Endodermal cell (in vitro differentiated cells): ENCODE results near the gene PHLDA2. TPM values are rescaled to one million over a fixed set of nuclear protein-coding genes. Genes with fewer than 3 reads are reported as not detected.

Experiments
- DNase-seq: peaks from one replicate; pipeline ENCODE4 v3.0.0-alpha.2; 2017
- H3K27ac ChIP-seq: 2 replicates; pipeline ENCODE4 v1.5.1; 2013; ENCODE audit warnings: mild to moderate bottlenecking, low read depth, low read length, moderate library complexity
- H3K27me3 ChIP-seq: 2 replicates; pipeline ENCODE4 v1.6.1; 2013; ENCODE audit warnings: mild to moderate bottlenecking, low read length, moderate library complexity; ENCODE audit not compliant: insufficient read depth, control insufficient read depth, poor library complexity, severe bottlenecking
- H3K36me3 ChIP-seq: 2 replicates; pipeline ENCODE4 v1.7.0; 2013; ENCODE audit warnings: mild to moderate bottlenecking, low read length, moderate library complexity; ENCODE audit not compliant: control insufficient read depth, insufficient read depth
- H3K4me1 ChIP-seq: one replicate; pipeline ENCODE4 v1.7.0; 2013; ENCODE audit warnings: low read length; ENCODE audit not compliant: control insufficient read depth, insufficient read depth
- H3K4me3 ChIP-seq: 2 replicates; pipeline ENCODE4 v1.5.1; 2013; ENCODE audit warnings: mild to moderate bottlenecking, low read length, moderate library complexity
- H3K9ac ChIP-seq: 2 replicates; pipeline ENCODE4 v1.6.1; 2013; ENCODE audit warnings: mild to moderate bottlenecking, low read length, moderate library complexity; ENCODE audit not compliant: poor library complexity, severe bottlenecking; ENCODE audit errors: extremely low read depth
- H3K9me3 ChIP-seq: 2 replicates; pipeline ENCODE4 v1.6.1; 2013; ENCODE audit warnings: mild to moderate bottlenecking, low read length, moderate library complexity; ENCODE audit not compliant: control insufficient read depth
- H3K27ac Mint-ChIP-seq: 2 replicates; pipeline ENCODE4 v1.8.0; 2020; ENCODE audit warnings: mixed read lengths
- H3K27me3 Mint-ChIP-seq: 2 replicates; pipeline ENCODE4 v1.8.0; 2021; ENCODE audit warnings: mild to moderate bottlenecking, mixed read lengths; ENCODE audit not compliant: insufficient read depth
- H3K36me3 Mint-ChIP-seq: 2 replicates; pipeline ENCODE4 v1.8.0; 2020; ENCODE audit warnings: low read depth, mixed read lengths
- H3K4me1 Mint-ChIP-seq: 2 replicates; pipeline ENCODE4 v1.8.0; 2020; ENCODE audit warnings: mixed read lengths
- H3K4me3 Mint-ChIP-seq: 2 replicates; pipeline ENCODE4 v1.8.0; 2020; ENCODE audit warnings: mild to moderate bottlenecking, moderate library complexity, mixed read lengths
- H3K9me3 Mint-ChIP-seq: 2 replicates; pipeline ENCODE4 v1.8.0; 2020; ENCODE audit warnings: mild to moderate bottlenecking, mixed read lengths
- CTCF ChIP-seq: fragments of 200-600 bp; sonication (generic); conservative IDR thresholded peaks from 2 replicates; pipeline ENCODE4 v1.5.0; 2021; ENCODE audit warnings: antibody characterized with exemption, mild to moderate bottlenecking
- WGBS, 2 experiments: methylation state at CpG; one replicate each; pipeline versions ENCODE4 v1.1.5 to v1.1.7; 2013; ENCODE audit warnings: missing lambda C conversion rate in 2 of 2, mixed read lengths in 1 of 2; ENCODE audit not compliant: insufficient coverage in 1 of 2, insufficient read length in 1 of 2; 5-methylcytosine and 5-hydroxymethylcytosine counted together
- total RNA-seq, 2 donors: library from RNA; stranded (reverse); fragmentation: NEBNext Ultra II Directional in 1 of 2; extraction: Animal tissue kit (Norgen Biotek cat#: 25700) in 1 of 2; gene quantifications; 2 replicates in 1 of 2; 3 replicates in 1 of 2; pipeline ENCODE4 v1.2.1, GENCODE V29; 2021

PHLDA2 gene
- total RNA-seq, 2 donors from 2014 or later, result 3.0 to 5.1 TPM

GRCh38 chr11:2944530-2944929 is 15.3 kb upstream of the PHLDA2 start:
- H3K27ac ChIP-seq, result no peak overlapping the region
- Mint-ChIP-seq H3K9me3 (peaks cover 4% of the 10 kb centered on the region), H3K36me3 (peaks cover 49% of the 10 kb centered on the region), H3K27ac (no peak overlapping the region), H3K4me1 (peaks cover 13% of the 10 kb centered on the region), H3K27me3 (no peaks in the 10 kb centered on the region), H3K4me3 (no peak overlapping the region)
- peaks cover 9% of the 10 kb centered on the region for H3K4me1 ChIP-seq
- DNase-seq, result peak; percentile 53
- no peak overlapping the region for H3K4me3 ChIP-seq
- WGBS, 2 experiments, result 96 to 97% methylated on average over 18 to 24 of the region's 24 CpGs
- TF ChIP-seq CTCF, result peak; percentile 27
- no peaks in the 10 kb centered on the region for H3K27me3 ChIP-seq
- no peak overlapping the region for H3K9ac ChIP-seq
- peaks cover 5% of the 10 kb centered on the region for H3K9me3 ChIP-seq
- peaks cover 65% of the 10 kb centered on the region for H3K36me3 ChIP-seq

DNA sequence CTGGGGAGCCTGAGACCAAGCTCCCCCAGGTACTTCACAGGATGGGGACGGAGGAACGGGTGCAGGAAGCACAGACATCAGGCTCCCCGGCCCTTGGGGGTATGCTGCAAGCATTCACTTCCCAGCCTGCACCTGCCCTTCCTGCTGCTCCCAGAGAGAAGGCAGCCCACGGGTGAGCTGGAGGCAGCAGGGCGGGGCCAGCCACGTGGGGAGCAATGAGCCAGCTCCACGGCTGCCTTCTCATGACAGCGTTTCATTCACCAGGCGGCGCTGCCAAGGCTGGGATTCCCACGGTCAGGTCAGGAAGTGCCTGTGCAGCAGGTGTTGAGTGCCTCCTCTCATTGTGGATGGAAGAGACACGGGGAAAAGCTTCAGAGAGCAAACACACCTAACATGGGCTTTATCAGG is 14.5 kb upstream of the PHLDA2 start:
- no peak overlapping the region for H3K9ac ChIP-seq
- no peaks in the 10 kb centered on the region for H3K27me3 Mint-ChIP-seq
- peaks cover 13% of the 10 kb centered on the region for H3K4me1 Mint-ChIP-seq
- no peak for TF ChIP-seq CTCF
- H3K9me3 ChIP-seq, result peaks cover 13% of the 10 kb centered on the region
- H3K4me1 ChIP-seq, result peaks cover 9% of the 10 kb centered on the region
- H3K36me3 ChIP-seq, result peaks cover 57% of the 10 kb centered on the region
- no peak overlapping the region for H3K27ac Mint-ChIP-seq
- peak; percentile 50 for DNase-seq
- peaks cover 48% of the 10 kb centered on the region for H3K36me3 Mint-ChIP-seq
- 94 to 97% methylated on average over 6 to 12 of the region's 12 CpGs for WGBS, 2 experiments
- no peaks in the 10 kb centered on the region for H3K27me3 ChIP-seq
- no peak overlapping the region for H3K4me3 Mint-ChIP-seq
- H3K4me3 ChIP-seq, result no peak overlapping the region
- H3K27ac ChIP-seq, result no peak overlapping the region
- H3K9me3 Mint-ChIP-seq, result peaks cover 12% of the 10 kb centered on the region

GRCh38 chr11:2942872-2943710 is 13.9 kb upstream of the PHLDA2 start:
- H3K27me3 Mint-ChIP-seq, result no peaks in the 10 kb centered on the region
- H3K4me3 ChIP-seq, result no peak overlapping the region
- H3K27me3 ChIP-seq, result no peaks in the 10 kb centered on the region
- peaks cover 50% of the 10 kb centered on the region for H3K36me3 ChIP-seq
- no peak for TF ChIP-seq CTCF
- H3K36me3 Mint-ChIP-seq, result peaks cover 50% of the 10 kb centered on the region
- H3K9me3 Mint-ChIP-seq, result peaks cover 18% of the 10 kb centered on the region
- no peak overlapping the region for H3K27ac Mint-ChIP-seq
- no peak overlapping the region for H3K9ac ChIP-seq
- DNase-seq, result peak; percentile 44
- 90% methylated on average over 10 to 15 of the region's 15 CpGs for WGBS, 2 experiments
- peaks cover 13% of the 10 kb centered on the region for H3K4me1 Mint-ChIP-seq
- H3K9me3 ChIP-seq, result peaks cover 19% of the 10 kb centered on the region
- H3K27ac ChIP-seq, result no peak overlapping the region
- peaks cover 9% of the 10 kb centered on the region for H3K4me1 ChIP-seq
- no peak overlapping the region for H3K4me3 Mint-ChIP-seq
